ENCODE data around the gene ID3.

The ID3 gene

GRCh38 chr1:23593556-23594148 is 34.4 kb upstream of the ID3 start:
- no peak for DNase-seq (ENCODE audit: low read depth)
- no peak overlapping the region for H3K4me3 ChIP-seq (ENCODE audit: low read depth, low read length)
- no peak for TF ChIP-seq CTCF (IDR thresholded peaks at IDR 0.05; ENCODE audit: low read depth, low read length, missing control alignments)
- in situ Hi-C loops (cut with HindIII; ENCODE audit: low sequenced_read_pairs): no loop called here

GRCh38 chr1:23593042-23593521 is 33.8 kb upstream of the ID3 start:
- DNase-seq (ENCODE audit: low read depth): no peak
- TF ChIP-seq CTCF (IDR thresholded peaks at IDR 0.05; ENCODE audit: low read depth, low read length, missing control alignments): no peak
- in situ Hi-C loops (cut with HindIII; ENCODE audit: low sequenced_read_pairs): no loop called here
- no peak overlapping the region for H3K4me3 ChIP-seq (ENCODE audit: low read depth, low read length)

GRCh38 chr1:23592209-23592892 is 33.0 kb upstream of the ID3 start:
- in situ Hi-C loops (cut with HindIII; ENCODE audit: low sequenced_read_pairs): no loop called here
- DNase-seq (ENCODE audit: low read depth): no peak
- no peak for TF ChIP-seq CTCF (IDR thresholded peaks at IDR 0.05; ENCODE audit: low read depth, low read length, missing control alignments)
- no peak overlapping the region for H3K4me3 ChIP-seq (ENCODE audit: low read depth, low read length)

- TF ChIP-seq CTCF (IDR thresholded peaks at IDR 0.05; ENCODE audit: low read depth, low read length, missing control alignments): no peak
- in situ Hi-C loops (cut with HindIII; ENCODE audit: low sequenced_read_pairs): no loop called here
- no peak for DNase-seq (ENCODE audit: low read depth)
- H3K4me3 ChIP-seq (ENCODE audit: low read depth, low read length): no peak overlapping the region
Observed at GRCh38 chr1:23591460-23592208, 32.3 kb upstream of the ID3 start.

GRCh38 chr1:23590058-23590783 is 30.9 kb upstream of the ID3 start:
- DNase-seq (ENCODE audit: low read depth): no peak
- no peak overlapping the region for H3K4me3 ChIP-seq (ENCODE audit: low read depth, low read length)
- in situ Hi-C loops (cut with HindIII; ENCODE audit: low sequenced_read_pairs): no loop called here
- TF ChIP-seq CTCF (IDR thresholded peaks at IDR 0.05; ENCODE audit: low read depth, low read length, missing control alignments): no peak

GRCh38 chr1:23589585-23589986 is 30.3 kb upstream of the ID3 start:
- in situ Hi-C loops (cut with HindIII; ENCODE audit: low sequenced_read_pairs): no loop called here
- DNase-seq (ENCODE audit: low read depth): no peak
- no peak overlapping the region for H3K4me3 ChIP-seq (ENCODE audit: low read depth, low read length)
- TF ChIP-seq CTCF (IDR thresholded peaks at IDR 0.05; ENCODE audit: low read depth, low read length, missing control alignments): no peak
